K562 (cell line): Measurements from ENCODE around the gene SMC4. TPM values are rescaled to one million over a fixed set of nuclear protein-coding genes. Genes with fewer than 3 reads are reported as not detected.

Experiments
- ATAC-seq: fragments of 200-7000 bp; cut with Tn5 transposase; 3 replicates; pipeline ENCODE4 v1.9.1; 2020; ENCODE audit warnings: moderate library complexity
- BruUV-seq: library from RNA; stranded (reverse); fragments of 400-500 nt; replicated peaks from 2 replicates; lab custom pipeline; 2021; lab: Mats Ljungman, UMichigan
- CTCF ChIA-PET: fragments of 300-600 bp; formaldehyde crosslinking; extraction: SDS; loops from one replicate; lab custom pipeline; 2021; ENCODE audit warnings: low intra/inter-chr PET ratio; lab: Yijun Ruan, JAX
- POLR2A ChIA-PET: fragments of 300-600, 350-650 bp; sonication (Branson Sonifier 250); formaldehyde crosslinking; extraction: SDS; loops from one replicate; lab custom pipeline; 2021; ENCODE audit warnings: antibody characterized with exemption, inconsistent platforms; lab: Yijun Ruan, JAX
- DNase-seq, 4 experiments: peaks; one replicate each; pipeline versions ENCODE4 v3.0.0 to v3.0.0-alpha.2; 2011 to 2018; ENCODE audit warnings: low spot score in 3 of 4, mixed read lengths in 3 of 4; ENCODE audit errors: extremely low read depth in 1 of 4
- FAIRE-seq: peaks from 2 replicates; lab custom pipeline; 2011; peaks lifted over from hg19 to GRCh38; lab: Jason Lieb, UNC
- H2AFZ ChIP-seq: 2 replicates; pipeline ENCODE4 v1.6.0; 2011; ENCODE audit warnings: low read depth, low read length, control low read depth, inconsistent platforms
- H3K27ac ChIP-seq: fragments of 200-600 bp; 3 replicates; pipeline ENCODE4 v1.8.0; 2011; ENCODE audit warnings: low read depth, mild to moderate bottlenecking, control low read depth, inconsistent platforms, low read length, moderate library complexity, mixed read lengths; ENCODE audit errors: extremely low read depth
- H3K27me3 ChIP-seq, 2 experiments: fragments of 300-600 bp in 1 of 2; 2 replicates in 1 of 2; 3 replicates in 1 of 2; pipeline versions ENCODE4 v1.6.0 to v1.8.0; 2011; ENCODE audit warnings: inconsistent platforms in 2 of 2, low read length in 2 of 2, mild to moderate bottlenecking in 1 of 2, mixed read lengths in 1 of 2, moderate library complexity in 1 of 2; ENCODE audit not compliant: control insufficient read depth in 2 of 2, insufficient read depth in 2 of 2
- H3K36me3 ChIP-seq: fragments of 300-600 bp; 3 replicates; pipeline ENCODE4 v1.8.0; 2011; ENCODE audit warnings: mild to moderate bottlenecking, low read length, inconsistent platforms; ENCODE audit not compliant: control insufficient read depth, insufficient read depth
- H3K4me1 ChIP-seq, 2 experiments: fragments of 200-600 bp in 1 of 2; replicated peaks in 1 of 2; 2 replicates in 1 of 2; 3 replicates in 1 of 2; pipeline versions ENCODE4 v1.5.1 to v1.8.0; 2011; ENCODE audit warnings: inconsistent platforms in 2 of 2, low read length in 2 of 2, mild to moderate bottlenecking in 1 of 2, mixed read lengths in 1 of 2, moderate library complexity in 1 of 2; ENCODE audit not compliant: control insufficient read depth in 2 of 2, insufficient read depth in 2 of 2
- H3K4me2 ChIP-seq: 2 replicates; pipeline ENCODE4 v1.6.1; 2011; ENCODE audit warnings: low read length, control low read depth, inconsistent platforms, mixed read lengths; ENCODE audit not compliant: insufficient read depth
- H3K4me3 ChIP-seq: fragments of 200-600 bp; sonication (generic), shearing (Covaris generic); 2 replicates; pipeline ENCODE4 v1.5.1; 2016; ENCODE audit warnings: control low read depth, inconsistent platforms
- H3K79me2 ChIP-seq: fragments of 200-600 bp; 3 replicates; pipeline ENCODE4 v1.8.0; 2011; ENCODE audit warnings: low read length, inconsistent platforms; ENCODE audit not compliant: control insufficient read depth, insufficient read depth
- H3K9ac ChIP-seq, 2 experiments: 2 replicates each; pipeline versions ENCODE4 v1.6.0 to v1.6.1; 2011; ENCODE audit warnings: low read depth in 2 of 2, low read length in 2 of 2, control low read depth in 1 of 2, inconsistent platforms in 1 of 2, mild to moderate bottlenecking in 1 of 2, mixed read lengths in 1 of 2; ENCODE audit not compliant: insufficient read depth in 1 of 2
- H3K9me1 ChIP-seq: one replicate; pipeline ENCODE4 v1.6.0; 2011; ENCODE audit warnings: inconsistent platforms, mild to moderate bottlenecking, low read length, moderate library complexity; ENCODE audit not compliant: control insufficient read depth, insufficient read depth
- H3K9me3 ChIP-seq: replicated peaks from 2 replicates; pipeline ENCODE4 v1.5.1; 2011; ENCODE audit warnings: low read depth, low read length, inconsistent platforms; ENCODE audit not compliant: control insufficient read depth, insufficient read depth
- H4K20me1 ChIP-seq: replicated peaks from 2 replicates; pipeline ENCODE4 v1.6.1; 2011; ENCODE audit warnings: low read length, inconsistent platforms, mixed read lengths; ENCODE audit not compliant: control insufficient read depth, insufficient read depth
- EGR1 ChIP-seq: fragments of 450-650 bp; conservative IDR thresholded peaks from 2 replicates; pipeline ENCODE4 v1.6.1; 2017; ENCODE audit warnings: mild to moderate bottlenecking
- ESRRB ChIP-seq: fragments of 250-450 bp; sonication (Bioruptor Pico); IDR thresholded peaks from 2 replicates; pipeline ENCODE4 v1.5.0; 2020; ENCODE audit warnings: mild to moderate bottlenecking, moderate library complexity, borderline replicate concordance
- KAT2B ChIP-seq: IDR thresholded peaks from one replicate; pipeline ENCODE4 v1.6.1; 2012; ENCODE audit warnings: low read depth, mild to moderate bottlenecking, control low read depth, inconsistent platforms, low read length, moderate library complexity
- MYC ChIP-seq, 2 experiments: fragments of 250-450 bp in 1 of 2; sonication (Bioruptor Pico) in 1 of 2; IDR thresholded peaks; 2 replicates each; pipeline versions ENCODE4 v1.5.1 to v1.6.1; 2012 to 2021; ENCODE audit warnings: low read depth in 2 of 2, borderline replicate concordance in 1 of 2, improper control_type of control experiment in 1 of 2, low read length in 1 of 2, mild to moderate bottlenecking in 1 of 2, moderate library complexity in 1 of 2
- NR0B1 ChIP-seq: fragments of 450-650 bp; IDR thresholded peaks from one replicate; pipeline ENCODE4 v1.6.1; 2018; ENCODE audit warnings: mild to moderate bottlenecking, moderate library complexity; ENCODE audit not compliant: partially characterized antibody
- PHF8 ChIP-seq: fragments of 200-600 bp; sonication (generic); IDR thresholded peaks from 2 replicates; pipeline ENCODE4 v1.6.1; 2012; ENCODE audit warnings: mixed run types, mild to moderate bottlenecking, inconsistent platforms, low read length, moderate library complexity, borderline replicate concordance
- RBM14 ChIP-seq: fragments of 200-400 bp; formaldehyde crosslinking; IDR thresholded peaks from 2 replicates; pipeline ENCODE4 v1.6.1; 2018; ENCODE audit warnings: low read depth, mild to moderate bottlenecking, low read length, moderate library complexity, borderline replicate concordance; ENCODE audit not compliant: insufficient read depth
- SAP30 ChIP-seq: fragments of 200-600 bp; sonication (generic); IDR thresholded peaks from 2 replicates; pipeline ENCODE4 v1.6.1; 2012; ENCODE audit warnings: borderline replicate concordance, low read depth, mild to moderate bottlenecking, moderate library complexity, low read length, control low read depth, inconsistent platforms; ENCODE audit not compliant: insufficient read depth, poor library complexity, severe bottlenecking
- SMARCA4 ChIP-seq: fragments of 450-650 bp; IDR thresholded peaks from 2 replicates; pipeline ENCODE4 v1.6.1; 2016
- TBL1XR1 ChIP-seq, 2 experiments: IDR thresholded peaks; 2 replicates each; pipeline ENCODE4 v1.6.1; 2012; ENCODE audit warnings: improper control_type of control experiment in 2 of 2, low read length in 2 of 2, mild to moderate bottlenecking in 1 of 2
- TEAD4 ChIP-seq, 2 experiments: sonication (generic) in 1 of 2; formaldehyde crosslinking in 1 of 2; IDR thresholded peaks; 2 replicates each; pipeline versions ENCODE4 v1.6.1 to v1.8.0; 2012 to 2022; ENCODE audit warnings: borderline replicate concordance in 1 of 2, inconsistent platforms in 1 of 2, low read length in 1 of 2, mild to moderate bottlenecking in 1 of 2, missing genetic modification reagents in 1 of 2
- ZFP1 ChIP-seq: fragments of 450-650 bp; formaldehyde crosslinking; IDR thresholded peaks from 2 replicates; pipeline ENCODE4 v1.4.0; 2020; ENCODE audit warnings: mild to moderate bottlenecking, mixed read lengths
- ZNF764 ChIP-seq: fragments of 250-450 bp; sonication (Bioruptor Pico); IDR thresholded peaks from 2 replicates; pipeline ENCODE4 v1.4.0; 2020; ENCODE audit warnings: low read depth, mild to moderate bottlenecking, moderate library complexity
- WGBS: fragments of 100-300 bp; shearing (Covaris generic); methylation state at CpG from one replicate; pipeline ENCODE4 v1.1.6; 2016; ENCODE audit warnings: low coverage, mixed read lengths; ENCODE audit not compliant: insufficient coverage; ENCODE audit errors: missing lambda C conversion rate; 5-methylcytosine and 5-hydroxymethylcytosine counted together
- in situ Hi-C: fragments of 300-500 bp; cut with MboI; formaldehyde crosslinking; loops from 4 replicates; pipeline ENCODE4 v1.15.0; 2018; ENCODE audit warnings: inconsistent platforms, mixed read lengths
- intact Hi-C: fragments of 100-400 bp; cut with micrococcal nuclease; formaldehyde crosslinking; loops from 2 replicates; pipeline ENCODE4 v1.14.2; 2022
- polyA plus RNA-seq, 8 experiments: library from polyadenylated mRNA; depleted of rRNA in 4 of 8; stranded (reverse) in 5 of 8; unstranded in 3 of 8; fragments of >200 nt; fragmentation: Nextera tagmentation in 2 of 8; fragmentation: Illumina TruSeq in 1 of 8; extraction: Ambion mirVana in 2 of 8; extraction: Trizol in 1 of 8; gene quantifications; 2 replicates each; pipeline versions ENCODE4 v1.2.1 to v1.2.3, GENCODE V29; 2011 to 2014; ENCODE audit warnings: inconsistent platforms in 1 of 8, missing spikeins in 1 of 8
- total RNA-seq, 7 experiments: library from RNA; depleted of rRNA in 6 of 7; stranded (reverse); fragments of >200 nt in 6 of 7; fragmentation: Illumina TruSeq in 2 of 7; extraction: Trizol in 2 of 7; gene quantifications; 2 replicates each; pipeline versions ENCODE4 v1.2.1 to v1.2.3, GENCODE V29; 2011 to 2021; ENCODE audit warnings: low replicate concordance in 1 of 7
- TF ChIP-seq, protein P1 (sequence below): fragments of 250-450 bp; sonication (Bioruptor Pico); IDR thresholded peaks from 2 replicates; pipeline ENCODE4 v1.5.0; 2021; ENCODE audit warnings: mild to moderate bottlenecking, borderline replicate concordance
- TF ChIP-seq, protein P2 (sequence below): fragments of 450-650 bp; formaldehyde crosslinking; IDR thresholded peaks from 2 replicates; pipeline ENCODE4 v1.4.0; 2022; ENCODE audit warnings: missing genetic modification characterization

SMC4 gene
- total and polyA plus RNA-seq, 9 of the 15 experiments (the other 6 are each of a cell fraction or from before 2014, with no cell fraction given) = 87.9 to 347 (median 176) TPM

- 0 out of 2 replicates have a peak, but pooled peaks cover 4% of the 10 kb centered on the region for H4K20me1 ChIP-seq
Measured at GRCh38 chr3:160440687-160441086, 41.2 kb downstream of the SMC4 start.

More at GRCh38 chr3:160440687-160441086, 41.2 kb downstream of the SMC4 start:
- H3K27ac ChIP-seq = no peak overlapping the region
- FAIRE-seq (no peak), ATAC-seq (no peak), DNase-seq (no peak)
- no peaks in the 10 kb centered on the region for H3K9me3 ChIP-seq
- peaks cover 86% of the 10 kb centered on the region for H3K36me3 ChIP-seq
- intact Hi-C loops (no loop called here), in situ Hi-C loops (no loop called here)
- no peak overlapping the region for H3K4me2 ChIP-seq
- BruUV-seq = no TSS peak
- peaks cover 9 to 11% of the 10 kb centered on the region in 2 experiments; a peak in 3 of 5 replicates for H3K4me1 ChIP-seq
- ChIA-PET POLR2A (interaction anchor here (1.0 to 2.0 kb wide), 3 partner anchors 9 to 13 kb away, joined by 4 to 15 read pairs (median 4); partner anchors contain the start of gene TRIM59), CTCF (interaction anchor here (0.6 kb wide), 1 partner anchor 27 kb away, joined by 3 read pairs; no protein-coding TSS in a partner anchor)
- no peak overlapping the region for H3K9ac ChIP-seq
- 94% methylated on average over 7 of the region's 7 CpGs for WGBS
- no peaks in the 10 kb centered on the region for H3K27me3 ChIP-seq
- no peak overlapping the region for H2AFZ ChIP-seq
- H3K79me2 ChIP-seq = peaks cover 98% of the 10 kb centered on the region
- H3K9me1 ChIP-seq = no peaks in the 10 kb centered on the region
- TF ChIP-seq EGR1 (no peak), SAP30 (no peak), PHF8 (no peak), ZNF764 (CRISPR knock-in tag) (no peak), KAT2B (no peak), TBL1XR1 (IDR thresholded peaks at IDR 0.05; ENCODE audit: low read length in 2 of 2) (no peak), SMARCA4 (no peak), ZFP1 (CRISPR knock-in tag) (no peak), TEAD4 (IDR thresholded peaks at IDR 0.05; ENCODE audit: low read length) (no peak), TEAD4 (CRISPR knock-in tag; IDR thresholded peaks at IDR 0.05; ENCODE audit: borderline replicate concordance) (no peak), ESRRB (CRISPR knock-in tag) (no peak), NR0B1 (no peak), MYC (IDR thresholded peaks at IDR 0.05; ENCODE audit: low read depth, low read length) (no peak), MYC (CRISPR knock-in tag; IDR thresholded peaks at IDR 0.05; ENCODE audit: borderline replicate concordance, low read depth) (no peak), RBM14 (no peak)
- TF ChIP-seq, protein P1, sequence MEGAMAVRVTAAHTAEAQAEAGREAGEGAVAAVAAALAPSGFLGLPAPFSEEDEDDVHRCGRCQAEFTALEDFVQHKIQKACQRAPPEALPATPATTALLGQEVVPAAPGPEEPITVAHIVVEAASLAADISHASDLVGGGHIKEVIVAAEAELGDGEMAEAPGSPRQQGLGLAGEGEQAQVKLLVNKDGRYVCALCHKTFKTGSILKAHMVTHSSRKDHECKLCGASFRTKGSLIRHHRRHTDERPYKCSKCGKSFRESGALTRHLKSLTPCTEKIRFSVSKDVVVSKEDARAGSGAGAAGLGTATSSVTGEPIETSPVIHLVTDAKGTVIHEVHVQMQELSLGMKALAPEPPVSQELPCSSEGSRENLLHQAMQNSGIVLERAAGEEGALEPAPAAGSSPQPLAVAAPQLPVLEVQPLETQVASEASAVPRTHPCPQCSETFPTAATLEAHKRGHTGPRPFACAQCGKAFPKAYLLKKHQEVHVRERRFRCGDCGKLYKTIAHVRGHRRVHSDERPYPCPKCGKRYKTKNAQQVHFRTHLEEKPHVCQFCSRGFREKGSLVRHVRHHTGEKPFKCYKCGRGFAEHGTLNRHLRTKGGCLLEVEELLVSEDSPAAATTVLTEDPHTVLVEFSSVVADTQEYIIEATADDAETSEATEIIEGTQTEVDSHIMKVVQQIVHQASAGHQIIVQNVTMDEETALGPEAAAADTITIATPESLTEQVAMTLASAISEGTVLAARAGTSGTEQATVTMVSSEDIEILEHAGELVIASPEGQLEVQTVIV = no peak
- TF ChIP-seq, protein P2, sequence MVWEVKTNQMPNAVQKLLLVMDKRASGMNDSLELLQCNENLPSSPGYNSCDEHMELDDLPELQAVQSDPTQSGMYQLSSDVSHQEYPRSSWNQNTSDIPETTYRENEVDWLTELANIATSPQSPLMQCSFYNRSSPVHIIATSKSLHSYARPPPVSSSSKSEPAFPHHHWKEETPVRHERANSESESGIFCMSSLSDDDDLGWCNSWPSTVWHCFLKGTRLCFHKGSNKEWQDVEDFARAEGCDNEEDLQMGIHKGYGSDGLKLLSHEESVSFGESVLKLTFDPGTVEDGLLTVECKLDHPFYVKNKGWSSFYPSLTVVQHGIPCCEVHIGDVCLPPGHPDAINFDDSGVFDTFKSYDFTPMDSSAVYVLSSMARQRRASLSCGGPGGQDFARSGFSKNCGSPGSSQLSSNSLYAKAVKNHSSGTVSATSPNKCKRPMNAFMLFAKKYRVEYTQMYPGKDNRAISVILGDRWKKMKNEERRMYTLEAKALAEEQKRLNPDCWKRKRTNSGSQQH (CRISPR knock-in tag) = no peak
- no peak overlapping the region for H3K4me3 ChIP-seq
